ENCODE measurements around the gene TERB2. TPM values are rescaled to one million over a fixed set of nuclear protein-coding genes. Genes with fewer than 3 reads are reported as not detected.

Gene TERB2
- polyA plus RNA-seq, 1 donor (not counting 4 experiments of a cell fraction or from before 2014, with no cell fraction given): not detected

GRCh38 chr15:45021348-45021747 lies 64.9 kb downstream of the TERB2 start:
- TF ChIP-seq EZH2 (IDR thresholded peaks at IDR 0.05; ENCODE audit: low read length) (no peak), CTCF (optimal IDR thresholded peaks at IDR 0.05 in 1 of 3, IDR thresholded peaks at IDR 0.05 in 1 of 3, conservative IDR thresholded peaks at IDR 0.05 in 1 of 3; ENCODE audit: extremely low read depth in 1 of 3, insufficient read depth in 2 of 3, low read length in 3 of 3) (no peak)
- no peaks in the 10 kb centered on the region for H4K20me1 ChIP-seq (ENCODE audit: control insufficient read depth, extremely low read depth, insufficient read depth, low read length)
- no peaks in the 10 kb centered on the region for H3K9me3 ChIP-seq (ENCODE audit: control insufficient read depth, low read depth, low read length)
- H3K9ac ChIP-seq (ENCODE audit: control insufficient read depth, extremely low read depth, insufficient read depth, low read length): no peak overlapping the region
- H3K27ac ChIP-seq (ENCODE audit: control insufficient read depth, insufficient read depth, low read length): no peak overlapping the region
- FAIRE-seq (no peak), DNase-seq (ENCODE audit: low read depth, low spot score) (no peak)
- no peaks in the 10 kb centered on the region for H3K36me3 ChIP-seq (ENCODE audit: control insufficient read depth in 2 of 2, extremely low read depth in 1 of 2, insufficient read depth in 2 of 2, low read length in 2 of 2)
- peaks cover 10% of the 10 kb centered on the region for H3K4me1 ChIP-seq (ENCODE audit: control insufficient read depth, extremely low read depth, insufficient read depth, low read length)
- peaks cover 2% of the 10 kb centered on the region for H3K79me2 ChIP-seq (ENCODE audit: control insufficient read depth, insufficient read depth, low read length)
- H3K4me3 ChIP-seq (ENCODE audit: control insufficient read depth in 2 of 3, extremely low read depth in 1 of 3, insufficient read depth in 2 of 3, low read depth in 1 of 3, low read length in 3 of 3): no peak overlapping the region
- H3K27me3 ChIP-seq (ENCODE audit: control insufficient read depth, extremely low read depth, insufficient read depth, low read length): no peaks in the 10 kb centered on the region
- dilution Hi-C loops (cut with MboI; ENCODE audit: extremely low pct_ligation_motif_present, low sequenced_read_pairs): no loop called here
- H3K4me2 ChIP-seq (ENCODE audit: control insufficient read depth, extremely low read depth, insufficient read depth, low read depth, low read length): no peak overlapping the region
- H3K9me1 ChIP-seq (ENCODE audit: control insufficient read depth, extremely low read depth, insufficient read depth, low read length): no peaks in the 10 kb centered on the region
- no peak overlapping the region for H2AFZ ChIP-seq (ENCODE audit: control insufficient read depth, low read length)

GRCh38 chr15:45022871-45023658 lies 66.6 kb downstream of the TERB2 start, which contains the start of gene SORD:
SORD (plus strand) TSS chr15:45023195; CDS start chr15:45023284, 89 bp downstream.
- dilution Hi-C loops (cut with MboI; ENCODE audit: extremely low pct_ligation_motif_present, low sequenced_read_pairs): no loop called here
- Histone ChIP-seq H4K20me1 (ENCODE audit: control insufficient read depth, extremely low read depth, insufficient read depth, low read length) (no peaks in the 10 kb centered on the region), H3K27ac (ENCODE audit: control insufficient read depth, insufficient read depth, low read length) (peak within 1 kb of the TSS; percentile 73), H3K9me1 (ENCODE audit: control insufficient read depth, extremely low read depth, insufficient read depth, low read length) (no peaks in the 10 kb centered on the region), H3K27me3 (ENCODE audit: control insufficient read depth, extremely low read depth, insufficient read depth, low read length) (no peaks in the 10 kb centered on the region), H3K9me3 (ENCODE audit: control insufficient read depth, low read depth, low read length) (no peaks in the 10 kb centered on the region), H3K36me3 (ENCODE audit: control insufficient read depth in 2 of 2, extremely low read depth in 1 of 2, insufficient read depth in 2 of 2, low read length in 2 of 2) (peaks cover 0 to 3% of the 10 kb centered on the region in 2 experiments), H3K4me2 (ENCODE audit: control insufficient read depth, extremely low read depth, insufficient read depth, low read depth, low read length) (peak within 1 kb of the TSS; percentile 87), H3K4me3 (ENCODE audit: control insufficient read depth in 2 of 3, extremely low read depth in 1 of 3, insufficient read depth in 2 of 3, low read depth in 1 of 3, low read length in 3 of 3) (peak within 1 kb of the TSS; percentile 67 to 84 (median 82)), H3K79me2 (ENCODE audit: control insufficient read depth, insufficient read depth, low read length) (peaks cover 2% of the 10 kb centered on the region), H2AFZ (ENCODE audit: control insufficient read depth, low read length) (peak within 1 kb of the TSS; percentile 98), H3K4me1 (ENCODE audit: control insufficient read depth, extremely low read depth, insufficient read depth, low read length) (peaks cover 10% of the 10 kb centered on the region), H3K9ac (ENCODE audit: control insufficient read depth, extremely low read depth, insufficient read depth, low read length) (peak within 1 kb of the TSS; percentile 87)
- no peak for TF ChIP-seq CTCF (optimal IDR thresholded peaks at IDR 0.05 in 1 of 3, IDR thresholded peaks at IDR 0.05 in 1 of 3, conservative IDR thresholded peaks at IDR 0.05 in 1 of 3; ENCODE audit: extremely low read depth in 1 of 3, insufficient read depth in 2 of 3, low read length in 3 of 3)
- TF ChIP-seq EZH2 (IDR thresholded peaks at IDR 0.05; ENCODE audit: low read length): no peak
- FAIRE-seq (no peak), DNase-seq (ENCODE audit: low read depth, low spot score) (peak; percentile 17)
